Adipose tissue (tissue), 3 donors: ENCODE measurements around the gene LTB4R2. TPM values are rescaled to one million over a fixed set of nuclear protein-coding genes. Genes with fewer than 3 reads are reported as not detected.
"Not testable (repeated sequence)": the region's sequence is repeated elsewhere in the genome, so short reads cannot be mapped to it uniquely, and the experiment has no call there.

ENCODE experiments used
- H3K27ac ChIP-seq: one replicate; pipeline ENCODE4 v1.5.1; 2013; ENCODE audit warnings: low read depth, low read length
- WGBS, 3 donors: extraction: QIAGEN DNeasy Blood & Tissue Kit; methylation state at CpG; one replicate each; pipeline ENCODE4 v1.1.7; 2013; 5-methylcytosine and 5-hydroxymethylcytosine counted together
- polyA plus RNA-seq, 3 donors: library from polyadenylated mRNA; stranded (reverse); fragments of 200-250 nt; gene quantifications; one replicate each; pipeline ENCODE4 v1.2.3, GENCODE V29; 2013
- donor health status: healthy with polysubstance abuse.
- donor health status: Bipolar disorder and iron deficiency.
- donor health status: healthy.

LTB4R2 gene
- polyA plus RNA-seq, 3 donors = 0.79 to 5.9 (median 2.6) TPM

DNA sequence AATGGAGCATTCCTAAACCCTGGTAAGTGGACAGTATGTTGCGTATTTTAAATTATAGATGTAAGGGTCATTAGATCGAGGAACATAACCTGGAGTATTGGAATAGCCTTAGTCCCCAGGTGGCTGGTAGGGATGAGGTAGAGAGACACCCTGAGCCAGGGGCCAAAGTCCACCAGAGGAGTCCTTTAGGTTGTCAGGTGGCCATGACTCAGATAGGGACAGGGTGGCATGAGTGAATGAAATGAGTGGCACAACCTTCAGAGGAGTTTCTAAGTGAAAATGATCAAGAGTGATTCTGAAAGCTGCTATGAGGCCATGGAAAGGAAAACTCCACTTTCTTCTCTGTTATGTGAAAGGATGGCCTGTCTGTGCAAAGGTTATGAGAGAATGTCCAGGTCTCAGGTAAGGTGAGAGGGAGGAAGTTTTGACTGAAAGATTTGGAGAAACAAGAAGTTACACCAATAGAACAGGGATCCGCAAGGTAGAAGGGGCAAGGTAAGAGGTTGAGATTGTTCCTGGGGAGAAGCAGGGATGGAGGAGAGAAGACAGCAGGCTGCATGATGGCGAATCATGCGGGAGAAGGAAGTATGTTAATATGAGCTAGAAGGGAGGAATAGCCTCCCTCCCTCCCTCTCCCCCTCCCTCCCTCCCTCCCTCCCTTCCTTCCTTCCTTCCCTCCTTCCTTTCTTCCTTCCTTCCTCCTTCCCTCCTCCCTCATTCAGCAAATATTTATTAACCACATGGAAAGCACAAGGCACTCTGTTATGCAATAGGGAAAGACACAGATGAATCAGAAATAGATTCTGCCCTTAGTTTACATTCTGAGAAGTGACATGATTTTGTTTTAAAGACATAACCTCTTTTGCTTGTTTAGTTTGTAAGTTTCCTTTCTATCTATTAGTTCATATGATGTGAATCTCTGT is 43.9 kb downstream of the LTB4R2 start:
- no peak overlapping the region for H3K27ac ChIP-seq

DNA sequence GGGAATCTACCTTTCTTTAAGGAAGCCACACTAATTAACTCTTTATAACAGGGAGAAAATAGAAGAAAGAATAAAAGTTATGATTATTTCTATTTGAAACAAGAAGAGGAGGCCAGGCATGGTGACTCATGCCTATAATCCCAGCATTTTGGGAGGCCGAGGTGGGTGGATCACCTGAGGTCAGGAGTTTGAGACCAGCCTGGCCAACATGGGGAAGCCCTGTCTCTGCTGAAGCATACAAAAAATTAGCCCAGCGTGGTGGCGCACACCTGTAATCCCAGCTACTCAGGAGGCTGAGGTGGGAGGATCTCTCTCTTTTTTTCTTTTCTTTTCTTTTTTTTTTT is 44.5 kb downstream of the LTB4R2 start:
- not testable (repeated sequence) for H3K27ac ChIP-seq
- 86 to 91% (median 89%) methylated on average over 3 of the region's 3 CpGs for WGBS, 3 donors

More for the DNA sequence above, 43.9 kb downstream of the LTB4R2 start:
- 47 to 88% (median 72%) methylated on average over 4 to 5 of the region's 5 CpGs for WGBS, 3 donors

DNA sequence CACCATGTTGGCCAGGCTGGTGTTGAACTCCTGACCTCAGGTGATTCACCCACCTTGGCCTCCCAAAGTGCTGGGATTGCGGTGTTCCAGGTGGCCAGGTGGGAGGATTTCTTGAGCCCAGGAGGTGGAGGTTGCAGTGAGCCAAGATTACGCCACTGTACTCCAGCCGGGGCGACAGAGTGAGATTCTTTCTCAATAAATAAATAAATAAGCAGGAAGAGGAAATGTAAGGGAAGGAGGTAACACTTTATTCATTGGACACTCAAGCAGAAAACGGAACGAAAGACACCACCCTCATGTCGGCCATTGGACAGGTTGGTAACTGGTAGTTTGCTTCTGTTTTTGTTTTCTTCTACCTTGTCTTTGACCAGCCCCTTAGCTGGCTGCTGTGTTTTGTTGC is 45.1 kb downstream of the LTB4R2 start:
- no peak overlapping the region for H3K27ac ChIP-seq
- 69 to 89% (median 72%) methylated on average over 7 of the region's 7 CpGs for WGBS, 3 donors

DNA sequence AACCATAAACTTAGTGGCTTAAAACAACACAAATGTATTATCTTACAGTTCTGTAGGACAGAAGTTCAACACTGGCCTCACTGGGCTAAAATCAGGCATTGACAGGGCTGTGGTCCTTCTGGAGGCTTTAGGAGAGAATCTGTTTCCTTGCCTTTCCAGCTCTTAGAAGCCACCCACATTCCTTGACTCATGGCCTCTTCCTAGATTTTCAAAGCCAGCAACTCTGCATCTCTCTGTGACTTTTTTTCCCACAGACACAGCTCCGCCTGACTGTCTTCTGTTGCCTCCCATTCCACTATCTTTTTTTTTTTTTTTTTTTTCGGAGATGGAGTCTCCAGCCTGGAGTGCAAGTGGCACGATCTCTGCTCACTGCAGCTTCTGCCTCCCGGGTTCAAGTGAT is 46.3 kb downstream of the LTB4R2 start:
- 85 to 92% (median 86%) methylated on average over 4 of the region's 4 CpGs for WGBS, 3 donors
- no peak overlapping the region for H3K27ac ChIP-seq

DNA sequence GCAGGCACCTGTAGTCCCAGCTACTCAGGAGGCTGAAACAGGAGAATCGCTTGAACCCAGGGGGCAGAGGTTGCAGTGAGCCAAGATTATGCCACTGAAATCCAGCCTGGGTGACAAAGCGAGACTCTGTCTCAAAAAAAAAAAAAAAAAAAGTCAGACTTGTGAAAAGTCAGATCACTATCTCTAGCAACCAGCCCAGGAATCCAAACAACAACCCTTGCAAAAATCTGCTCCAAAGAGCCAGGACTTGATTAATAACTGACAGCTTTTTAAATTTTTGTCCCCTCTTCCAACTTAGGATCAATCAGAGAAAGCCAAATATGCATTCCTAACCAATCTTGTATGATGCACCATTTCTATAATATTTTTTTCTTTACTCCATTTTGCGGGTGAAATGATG is 50.3 kb downstream of the LTB4R2 start:
- WGBS, 3 donors = 94 to 97% (median 97%) methylated on average over 3 of the region's 3 CpGs
- no peak overlapping the region for H3K27ac ChIP-seq

DNA sequence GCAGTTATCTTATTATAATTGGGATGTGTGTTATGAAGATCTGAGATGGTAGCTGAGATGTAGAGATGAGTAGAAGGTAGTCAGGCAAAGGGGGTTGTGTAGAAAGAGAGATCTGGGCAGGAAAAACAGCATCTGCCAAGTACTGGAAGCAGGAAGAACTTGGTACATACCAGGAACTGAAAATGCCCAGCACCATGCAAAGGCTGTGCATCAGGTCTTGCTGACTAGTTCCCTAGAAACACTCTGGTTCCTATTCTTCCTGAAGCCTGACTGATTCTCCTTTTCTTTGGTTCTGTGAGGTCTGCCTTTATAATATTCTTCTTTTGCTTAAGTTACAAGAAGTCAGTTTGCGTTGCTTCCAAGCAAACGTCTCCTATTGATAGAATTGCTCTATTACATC is 51.4 kb downstream of the LTB4R2 start:
- H3K27ac ChIP-seq = no peak overlapping the region
- 76 to 88% (median 77%) methylated on average over 2 of the region's 2 CpGs for WGBS, 3 donors

Other genes with a start within 250 kb of the LTB4R2 start
- under 1 TPM in 1 of 3 donors, not detected in 2; 0.01 TPM for gene CPNE6, start 238.6 kb upstream of the LTB4R2 start, polyA plus RNA-seq
- gene PCK2, start 215.8 kb upstream of the LTB4R2 start, polyA plus RNA-seq = 10 to 100 TPM; 22.0 to 75.5 (median 29.5) TPM
- gene DCAF11, start 195.4 kb upstream of the LTB4R2 start, polyA plus RNA-seq = 10 to 100 TPM; 27.7 to 65.1 (median 35.6) TPM
- gene NRL, start 195.2 kb upstream of the LTB4R2 start, polyA plus RNA-seq = 1 to 10 TPM; 1.5 to 1.7 (median 1.6) TPM
- gene FITM1, start 179.5 kb upstream of the LTB4R2 start, polyA plus RNA-seq = 1 to 10 TPM in 1 of 3 donors, under 1 TPM in 1, not detected in 1; 0.61 to 4.6 TPM
- 100 to 1,000 TPM in 2 of 3 donors, 10 to 100 TPM in 1; 98.0 to 228 (median 151) TPM for gene PSME1, start 173.9 kb upstream of the LTB4R2 start, polyA plus RNA-seq
- gene EMC9, start 168.5 kb upstream of the LTB4R2 start, polyA plus RNA-seq = 10 to 100 TPM; 16.3 to 17.3 (median 17.2) TPM
- gene PSME2, start 163.5 kb upstream of the LTB4R2 start, polyA plus RNA-seq = 100 to 1,000 TPM in 2 of 3 donors, 10 to 100 TPM in 1; 73.7 to 193 (median 107) TPM
- gene RNF31, start 162.6 kb upstream of the LTB4R2 start, polyA plus RNA-seq = 10 to 100 TPM; 36.9 to 49.6 (median 39.3) TPM
- 10 to 100 TPM; 36.3 to 79.1 (median 42.5) TPM for gene IRF9, start 148.9 kb upstream of the LTB4R2 start, polyA plus RNA-seq
- gene REC8, start 138.1 kb upstream of the LTB4R2 start, polyA plus RNA-seq = 10 to 100 TPM in 1 of 3 donors, 1 to 10 TPM in 2; 3.9 to 19.8 (median 9.4) TPM
- gene IPO4, start 121.3 kb upstream of the LTB4R2 start, polyA plus RNA-seq = 10 to 100 TPM; 11.7 to 36.1 (median 26.7) TPM
- 10 to 100 TPM; 13.6 to 44.0 (median 37.7) TPM for gene TM9SF1, start 114.7 kb upstream of the LTB4R2 start, polyA plus RNA-seq
- gene TSSK4, start 104.4 kb upstream of the LTB4R2 start, polyA plus RNA-seq = under 1 TPM in 2 of 3 donors, not detected in 1; 0.05 to 0.06 TPM
- 100 to 1,000 TPM in 1 of 3 donors, 10 to 100 TPM in 2; 59.6 to 108 (median 85.4) TPM for gene CHMP4A, start 96.7 kb upstream of the LTB4R2 start, polyA plus RNA-seq
- 10 to 100 TPM; 17.7 to 47.6 (median 21.9) TPM for gene MDP1, start 94.1 kb upstream of the LTB4R2 start, polyA plus RNA-seq
- 100 to 1,000 TPM in 2 of 3 donors, 10 to 100 TPM in 1; 82.9 to 296 (median 245) TPM for gene NEDD8, start 77.8 kb upstream of the LTB4R2 start, polyA plus RNA-seq
- 10 to 100 TPM; 37.3 to 52.7 (median 52.0) TPM for gene GMPR2, start 77.2 kb upstream of the LTB4R2 start, polyA plus RNA-seq
- gene TINF2, start 67.5 kb upstream of the LTB4R2 start, polyA plus RNA-seq = 10 to 100 TPM; 35.3 to 58.9 (median 49.3) TPM
- gene TGM1, start 47.0 kb upstream of the LTB4R2 start, polyA plus RNA-seq = 1 to 10 TPM; 2.5 to 4.6 (median 3.3) TPM
- gene RABGGTA, start 38.5 kb upstream of the LTB4R2 start, polyA plus RNA-seq = 10 to 100 TPM; 20.7 to 27.0 (median 23.0) TPM
- 10 to 100 TPM; 11.3 to 26.4 (median 14.8) TPM for gene DHRS1, start 10.4 kb upstream of the LTB4R2 start, polyA plus RNA-seq
- gene NOP9, start 10.3 kb upstream of the LTB4R2 start, polyA plus RNA-seq = 10 to 100 TPM in 2 of 3 donors, 1 to 10 TPM in 1; 6.8 to 11.6 (median 11.0) TPM
- gene CIDEB, start 2.2 kb upstream of the LTB4R2 start, polyA plus RNA-seq = 10 to 100 TPM; 10.3 to 18.0 (median 10.6) TPM
- 10 to 100 TPM in 1 of 3 donors, 1 to 10 TPM in 2; 5.1 to 13.3 (median 6.2) TPM for gene LTB4R, start 1.4 kb downstream of the LTB4R2 start, polyA plus RNA-seq
- gene ADCY4, start 24.9 kb downstream of the LTB4R2 start, polyA plus RNA-seq = 100 to 1,000 TPM in 1 of 3 donors, 10 to 100 TPM in 1, 1 to 10 TPM in 1; 8.7 to 107 (median 56.4) TPM
- 10 to 100 TPM in 1 of 3 donors, 1 to 10 TPM in 2; 7.2 to 15.0 (median 8.4) TPM for gene RIPK3, start 29.9 kb downstream of the LTB4R2 start, polyA plus RNA-seq
- gene NFATC4, start 58.0 kb downstream of the LTB4R2 start, polyA plus RNA-seq = 100 to 1,000 TPM in 1 of 3 donors, 10 to 100 TPM in 2; 12.2 to 166 (median 39.6) TPM
- 1 to 10 TPM; 2.7 to 7.6 (median 3.8) TPM for gene NYNRIN, start 88.9 kb downstream of the LTB4R2 start, polyA plus RNA-seq
- 1 to 10 TPM in 2 of 3 donors, under 1 TPM in 1; 0.89 to 4.3 (median 3.0) TPM for gene CBLN3, start 119.5 kb downstream of the LTB4R2 start, polyA plus RNA-seq
- gene KHNYN, start 119.8 kb downstream of the LTB4R2 start, polyA plus RNA-seq = 10 to 100 TPM; 17.9 to 29.2 (median 24.5) TPM
- gene SDR39U1, start 132.6 kb downstream of the LTB4R2 start, polyA plus RNA-seq = 10 to 100 TPM; 41.0 to 59.4 (median 48.7) TPM
- gene CMA1, start 198.1 kb downstream of the LTB4R2 start, polyA plus RNA-seq = 1 to 10 TPM in 1 of 3 donors, under 1 TPM in 2; 0.13 to 2.1 (median 0.90) TPM